ENCODE data around the gene RB1.

Gene RB1

DNA sequence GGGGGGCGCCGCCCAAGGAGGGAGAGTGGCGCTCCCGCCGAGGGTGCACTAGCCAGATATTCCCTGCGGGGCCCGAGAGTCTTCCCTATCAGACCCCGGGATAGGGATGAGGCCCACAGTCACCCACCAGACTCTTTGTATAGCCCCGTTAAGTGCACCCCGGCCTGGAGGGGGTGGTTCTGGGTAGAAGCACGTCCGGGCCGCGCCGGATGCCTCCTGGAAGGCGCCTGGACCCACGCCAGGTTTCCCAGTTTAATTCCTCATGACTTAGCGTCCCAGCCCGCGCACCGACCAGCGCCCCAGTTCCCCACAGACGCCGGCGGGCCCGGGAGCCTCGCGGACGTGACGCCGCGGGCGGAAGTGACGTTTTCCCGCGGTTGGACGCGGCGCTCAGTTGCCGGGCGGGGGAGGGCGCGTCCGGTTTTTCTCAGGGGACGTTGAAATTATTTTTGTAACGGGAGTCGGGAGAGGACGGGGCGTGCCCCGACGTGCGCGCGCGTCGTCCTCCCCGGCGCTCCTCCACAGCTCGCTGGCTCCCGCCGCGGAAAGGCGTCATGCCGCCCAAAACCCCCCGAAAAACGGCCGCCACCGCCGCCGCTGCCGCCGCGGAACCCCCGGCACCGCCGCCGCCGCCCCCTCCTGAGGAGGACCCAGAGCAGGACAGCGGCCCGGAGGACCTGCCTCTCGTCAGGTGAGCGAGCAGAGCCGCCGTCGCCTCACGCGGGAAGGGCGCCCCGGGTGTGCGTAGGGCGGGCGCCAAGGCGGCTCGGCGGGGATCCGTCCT, at the start of gene RB1:
TSS of gene RB1 (plus strand) at position 393 of the 784 bp plus-strand sequence. CDS start at position 555, 162 bp downstream.
- peak; percentile 79 for DNase-seq (ENCODE audit: low read depth)

- DNase-seq (ENCODE audit: low read depth): no peak
These were observed 49.7 kb upstream of the RB1 start for GRCh38 chr13:48253849-48254248.

- DNase-seq (ENCODE audit: low read depth): no peak
These were observed 48.5 kb upstream of the RB1 start for GRCh38 chr13:48255090-48255489.

- no peak for DNase-seq (ENCODE audit: low read depth)
These were observed 47.6 kb upstream of the RB1 start for GRCh38 chr13:48255954-48256353.

GRCh38 chr13:48258002-48258401, 45.5 kb upstream of the RB1 start:
- DNase-seq (ENCODE audit: low read depth): no peak

DNA sequence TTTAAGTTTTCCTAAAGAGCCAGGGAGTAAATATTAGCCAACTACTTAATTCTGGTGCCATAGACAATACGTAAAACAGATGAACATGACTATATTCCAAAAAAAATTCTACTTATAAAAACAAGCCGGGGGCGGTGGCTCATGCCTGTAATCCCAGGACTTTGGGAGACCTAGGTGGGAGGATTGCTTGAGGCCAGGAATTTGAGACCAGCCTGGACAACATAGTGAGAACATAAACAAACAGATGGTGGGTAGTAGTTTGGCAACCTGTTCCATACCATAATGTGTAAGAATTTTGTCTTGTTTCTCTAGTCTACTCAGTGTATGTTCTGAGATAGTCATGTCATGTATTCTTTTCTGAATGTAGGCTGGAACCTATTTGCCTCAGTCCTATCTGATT, 45.1 kb upstream of the RB1 start:
- DNase-seq (ENCODE audit: low read depth): no peak

- no peak for DNase-seq (ENCODE audit: low read depth)
These were observed 42.6 kb upstream of the RB1 start for GRCh38 chr13:48260970-48261369.

GRCh38 chr13:48263196-48263595, 40.4 kb upstream of the RB1 start:
- DNase-seq (ENCODE audit: low read depth): no peak

- DNase-seq (ENCODE audit: low read depth): no peak
These were observed 39.5 kb upstream of the RB1 start for GRCh38 chr13:48264058-48264457.

GRCh38 chr13:48265217-48265815, 38.2 kb upstream of the RB1 start:
- no peak for DNase-seq (ENCODE audit: low read depth)

GRCh38 chr13:48266150-48266549, 37.4 kb upstream of the RB1 start:
- no peak for DNase-seq (ENCODE audit: low read depth)

GRCh38 chr13:48266701-48267639, 36.6 kb upstream of the RB1 start:
- no peak for DNase-seq (ENCODE audit: low read depth)

DNA sequence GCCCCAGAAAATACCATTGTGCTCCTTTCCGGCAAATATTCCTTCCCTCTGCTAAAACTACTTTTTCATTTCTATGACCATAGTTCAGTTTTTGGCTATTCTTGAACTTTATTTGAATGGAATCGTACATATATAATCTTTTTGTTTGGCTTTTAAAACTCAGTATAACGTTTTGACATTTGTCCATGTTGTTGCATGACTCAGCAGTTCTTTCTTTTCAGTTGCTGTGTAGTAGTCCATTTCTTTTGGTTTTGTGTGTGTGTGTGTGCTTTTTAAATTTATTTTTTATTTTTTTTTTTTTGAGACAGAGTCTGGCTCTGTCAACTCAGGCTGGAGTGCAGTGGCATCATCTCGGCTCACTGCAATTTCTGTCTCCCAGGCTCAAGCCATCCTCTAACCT, 35.5 kb upstream of the RB1 start:
- no peak for DNase-seq (ENCODE audit: low read depth)

GRCh38 chr13:48273346-48273745, 30.2 kb upstream of the RB1 start:
- DNase-seq (ENCODE audit: low read depth): no peak

DNA sequence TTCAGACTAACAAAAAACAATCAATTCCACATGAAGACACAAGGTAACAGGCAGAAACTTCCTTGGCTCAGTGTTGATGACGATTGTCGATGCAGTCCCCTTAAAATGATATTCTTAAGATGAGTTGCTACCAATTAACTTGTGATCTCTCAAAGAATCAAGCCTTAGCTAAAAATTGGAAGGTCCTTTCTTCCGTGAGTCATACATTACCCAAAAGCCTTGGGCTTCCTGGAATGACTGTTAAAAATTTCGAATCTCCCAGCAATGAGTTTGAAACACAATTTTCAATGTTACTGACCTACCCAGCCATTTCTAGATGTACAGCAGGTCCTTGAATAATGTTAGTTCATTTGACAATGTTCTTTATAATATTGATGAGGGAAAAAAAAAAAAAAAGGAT, 28.0 kb upstream of the RB1 start:
- DNase-seq (ENCODE audit: low read depth): no peak

GRCh38 chr13:48278806-48279205, 24.7 kb upstream of the RB1 start:
- DNase-seq (ENCODE audit: low read depth): no peak

DNA sequence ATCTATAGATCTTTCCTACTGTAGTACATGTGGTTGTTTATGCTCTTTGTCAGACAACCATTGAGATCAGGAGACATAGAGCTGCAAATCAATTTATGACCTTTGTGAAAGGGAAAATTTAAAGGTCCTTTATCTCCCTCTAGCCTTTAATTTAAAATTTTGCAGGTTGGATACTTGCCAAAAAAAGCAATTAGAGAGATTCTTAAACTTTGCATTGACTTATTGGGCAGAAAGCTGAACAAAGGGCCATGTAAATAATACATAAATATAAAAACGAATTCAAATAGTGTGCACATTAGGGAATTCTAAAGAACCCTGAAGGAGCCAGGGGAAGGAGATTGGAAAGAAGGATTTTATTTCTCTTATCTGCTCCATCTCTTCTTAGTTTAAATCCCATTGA, 22.0 kb upstream of the RB1 start:
- no peak for DNase-seq (ENCODE audit: low read depth)

DNA sequence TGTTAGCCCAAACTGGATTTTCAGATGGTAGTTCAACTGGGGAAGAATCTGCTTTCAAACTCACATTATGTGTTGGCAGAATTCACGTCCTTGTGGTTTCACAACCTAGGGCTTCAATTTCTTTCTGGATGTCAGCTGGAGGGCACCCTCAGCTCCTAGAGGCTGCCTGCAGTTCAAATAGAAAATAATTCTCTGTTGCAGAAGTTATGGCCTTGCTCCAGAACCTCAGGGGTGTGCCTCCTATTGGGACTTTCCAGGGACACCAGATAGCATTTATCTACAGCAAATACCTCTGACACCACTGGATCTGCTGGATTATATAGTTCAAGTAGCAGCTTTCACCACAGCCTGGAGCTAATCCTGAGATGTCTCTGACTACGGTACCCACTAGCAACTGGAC, 11.8 kb upstream of the RB1 start:
- no peak for DNase-seq (ENCODE audit: low read depth)

DNA sequence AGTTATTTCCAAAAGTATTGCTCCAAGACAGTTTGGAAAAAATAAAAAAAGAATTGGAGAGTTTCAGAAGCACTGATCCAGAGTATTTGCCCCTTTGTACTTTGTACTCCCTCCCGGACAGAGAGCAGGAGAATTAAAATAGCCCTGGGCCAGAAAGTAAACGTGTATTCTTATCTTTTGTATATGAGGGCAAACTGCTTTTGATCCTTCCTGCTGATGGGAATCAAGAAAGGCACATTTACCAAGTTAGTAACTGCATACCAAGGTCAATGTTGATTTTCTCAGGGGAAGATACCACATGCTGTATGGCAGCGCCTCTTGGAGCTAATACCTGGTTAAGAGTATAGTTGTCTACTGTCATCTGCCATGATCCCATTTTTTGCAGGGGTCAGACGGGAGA, 10.9 kb upstream of the RB1 start:
- DNase-seq (ENCODE audit: low read depth): no peak

DNA sequence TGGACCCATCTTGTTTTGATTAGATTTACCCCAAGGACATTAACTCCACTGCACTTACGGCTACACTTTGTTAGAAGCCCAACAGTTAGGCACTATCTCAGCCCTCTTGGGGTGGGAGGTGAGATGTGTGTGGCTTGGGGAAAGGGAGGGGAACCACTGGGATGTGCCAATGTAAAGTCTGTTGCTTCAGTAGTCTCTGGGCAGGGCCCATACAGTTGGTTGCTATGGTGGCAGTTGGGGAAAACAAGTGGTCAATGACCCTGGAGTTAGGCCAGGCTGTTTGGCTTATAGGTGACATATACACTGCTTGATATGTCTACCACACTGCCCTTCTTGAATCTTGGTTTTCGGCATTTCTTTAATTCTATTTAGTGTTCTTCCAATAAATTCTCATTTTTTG, 8.9 kb upstream of the RB1 start:
- no peak for DNase-seq (ENCODE audit: low read depth)

DNA sequence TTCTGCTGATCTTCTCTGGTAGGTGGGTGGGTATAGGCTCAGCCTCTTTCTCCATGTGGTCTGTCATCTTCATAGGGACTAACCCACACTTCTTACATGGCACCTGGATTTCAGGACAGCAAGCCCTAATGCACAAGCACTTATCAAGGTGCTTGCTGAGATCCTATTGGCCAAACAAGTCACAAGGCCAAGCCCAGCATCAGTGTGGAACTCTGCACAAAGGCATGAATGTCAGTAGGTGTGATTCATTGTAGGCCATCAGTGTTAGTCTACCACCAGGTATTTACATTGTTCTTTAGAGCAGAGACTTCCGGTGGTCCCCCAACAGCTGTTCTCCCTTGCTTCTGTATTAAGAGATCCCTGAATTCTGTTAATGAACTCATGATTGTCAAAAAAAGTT, 8.3 kb upstream of the RB1 start:
- DNase-seq (ENCODE audit: low read depth): no peak

DNA sequence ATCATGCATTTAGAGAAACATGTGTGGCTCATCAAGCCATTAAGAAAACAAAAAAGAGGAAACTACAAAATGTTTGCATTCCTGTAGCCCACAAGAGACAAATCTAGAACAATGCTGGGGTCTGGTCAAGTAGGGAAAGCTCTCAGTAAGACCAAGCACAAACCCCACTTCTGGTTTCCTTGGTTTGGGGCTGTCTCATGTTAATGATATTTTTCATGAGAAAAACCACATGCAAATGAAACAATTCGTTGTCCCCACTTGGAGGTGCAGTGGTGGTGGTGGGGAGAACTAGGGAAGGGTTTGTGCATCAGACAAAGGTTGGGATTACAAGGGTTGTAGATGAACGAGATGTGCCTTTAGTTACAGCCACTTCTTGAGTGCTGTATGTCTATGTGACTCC, 7.0 kb upstream of the RB1 start:
- DNase-seq (ENCODE audit: low read depth): no peak
